ENCODE measurements around the gene RTP5.
"Not testable (repeated sequence)": the region's sequence is repeated elsewhere in the genome, so short reads cannot be mapped to it uniquely, and the experiment has no call there.

RTP5 gene

DNA sequence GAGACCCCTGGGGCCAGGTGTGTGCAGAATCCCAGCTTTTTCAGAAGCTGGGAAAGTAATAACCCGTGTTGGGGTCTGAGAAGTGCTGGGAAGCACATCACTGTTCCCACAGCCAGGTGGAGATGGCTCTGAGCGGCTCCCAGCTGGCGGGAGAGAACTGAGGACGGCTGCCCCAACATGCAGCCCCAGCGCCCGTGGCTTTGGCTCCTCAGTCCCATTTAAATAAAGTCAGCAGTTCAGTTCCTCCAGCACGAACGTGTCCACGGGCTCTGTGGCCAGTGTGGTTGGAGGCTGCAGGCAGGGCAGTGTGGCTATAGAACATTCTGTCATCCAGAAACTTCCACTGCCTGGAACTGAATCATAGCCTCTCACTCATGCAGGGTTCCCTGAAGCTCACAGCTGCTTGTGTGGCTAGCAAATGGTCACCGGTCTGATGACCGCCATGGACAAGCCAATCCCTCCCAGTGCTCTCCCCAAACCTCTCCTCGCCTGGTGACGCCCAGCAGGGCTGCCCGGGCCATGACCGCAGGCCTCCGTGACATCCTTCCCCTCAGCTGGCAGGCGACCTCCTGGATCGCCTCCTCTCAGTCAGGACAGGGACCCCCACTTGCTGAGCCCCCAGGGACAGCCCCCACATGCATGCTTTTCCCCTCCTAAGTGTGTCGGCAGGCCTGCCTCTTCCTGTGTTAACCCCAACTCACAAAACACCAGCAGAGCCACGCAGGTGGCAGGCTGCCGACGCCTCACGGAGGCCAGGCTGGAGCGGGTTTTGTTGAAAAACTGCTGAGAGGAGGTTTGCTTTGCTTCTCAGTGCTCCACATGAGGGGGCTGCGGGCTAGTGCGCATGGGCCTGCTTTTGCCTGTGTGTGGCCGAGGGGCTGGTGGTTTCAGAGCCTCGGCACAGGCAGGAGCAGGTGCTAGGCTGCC is 1.3 kb downstream of the RTP5 start:
- no peak for DNase-seq (ENCODE audit: low read depth in 2 of 2)

- DNase-seq (ENCODE audit: low read depth in 2 of 2) = no peak
These were observed 2.2 kb downstream of the RTP5 start for GRCh38 chr2:241871538-241872312.

DNA sequence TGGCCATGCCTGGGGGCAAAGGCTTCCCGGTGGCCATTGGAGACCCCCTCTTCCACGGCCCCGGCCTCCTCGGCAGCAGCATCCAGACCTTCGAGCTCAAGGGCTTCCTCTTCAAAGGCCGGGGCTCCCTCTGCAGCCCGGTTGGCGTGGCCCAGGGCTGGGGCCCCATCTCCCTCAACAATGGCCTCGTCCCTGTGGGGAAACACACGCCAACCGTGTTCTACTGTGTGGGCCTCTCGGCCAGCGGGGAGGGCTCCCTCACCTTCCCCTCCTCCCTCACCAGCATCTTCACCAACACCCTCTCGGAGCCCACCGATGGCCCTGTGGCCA is 2.7 kb downstream of the RTP5 start:
- DNase-seq (ENCODE audit: low read depth in 2 of 2) = no peak

- no peak for DNase-seq (ENCODE audit: low read depth in 2 of 2)
These were observed 3.7 kb downstream of the RTP5 start for GRCh38 chr2:241873081-241873802.

GRCh38 chr2:241873803-241874110 is 4.2 kb downstream of the RTP5 start:
- no peak for DNase-seq (ENCODE audit: low read depth in 2 of 2)

- no peak for DNase-seq (ENCODE audit: low read depth in 2 of 2)
These were observed 4.9 kb downstream of the RTP5 start for GRCh38 chr2:241874277-241874925.

GRCh38 chr2:241875754-241876527 is 6.4 kb downstream of the RTP5 start:
- not testable (repeated sequence) for DNase-seq (ENCODE audit: low read depth in 2 of 2)

DNA sequence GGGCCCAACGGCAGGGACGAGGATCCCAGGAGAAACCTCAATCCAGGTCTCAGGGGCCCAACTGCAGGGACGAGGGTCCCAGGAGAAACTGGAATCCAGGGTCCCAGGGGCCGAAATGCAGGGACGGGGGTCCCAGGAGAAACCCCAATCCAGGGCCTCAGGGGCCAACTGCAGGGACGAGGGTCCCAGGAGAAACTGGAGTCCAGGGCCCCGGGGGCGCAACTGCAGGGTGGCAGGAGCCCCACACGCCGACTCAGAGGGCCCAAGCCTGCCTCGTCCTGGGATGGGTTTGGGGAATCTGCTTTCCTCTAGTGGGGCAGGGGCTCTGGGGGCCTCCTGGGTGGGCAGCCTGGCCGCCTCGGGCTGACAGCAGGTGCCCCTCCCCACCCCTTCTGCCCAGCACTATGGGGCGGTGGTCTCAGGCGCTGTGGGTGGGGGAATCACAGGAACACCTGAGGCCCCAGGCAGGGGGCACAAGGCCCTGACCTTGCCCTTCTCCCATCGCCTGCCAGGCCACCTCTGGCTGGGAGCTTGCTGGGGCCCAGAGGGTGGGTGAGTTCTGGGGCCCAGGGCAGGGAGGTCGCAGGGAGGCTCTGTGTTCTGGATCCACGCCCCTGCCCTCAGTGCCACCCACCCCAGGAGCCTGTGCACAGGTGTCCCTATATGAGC is 7.1 kb downstream of the RTP5 start:
- DNase-seq (ENCODE audit: low read depth in 2 of 2) = no peak

DNA sequence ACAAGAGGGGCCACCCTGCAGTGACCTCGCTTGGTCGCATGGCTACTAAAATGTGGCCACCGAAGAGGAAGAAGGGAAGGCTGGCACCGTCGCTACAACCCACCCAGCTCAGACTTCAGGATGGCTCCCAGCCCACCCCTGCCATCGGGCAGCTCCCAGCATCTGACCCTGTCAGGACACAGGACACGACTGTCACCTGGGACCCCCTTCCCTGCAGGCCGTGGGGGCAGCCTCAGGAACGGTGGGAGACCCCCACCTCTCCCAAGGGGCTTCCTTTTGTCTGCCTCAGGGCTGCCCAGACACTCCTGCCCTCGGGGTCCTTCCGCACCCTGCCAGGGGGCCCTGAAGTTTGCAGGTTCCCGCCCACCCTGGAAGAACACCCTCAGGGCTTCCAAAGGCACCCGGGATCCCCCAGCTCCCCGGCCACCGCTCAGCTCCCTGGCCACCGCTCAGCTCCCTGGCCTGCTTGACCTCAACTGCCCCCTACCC is 7.7 kb downstream of the RTP5 start:
- DNase-seq (ENCODE audit: low read depth in 2 of 2) = no peak

- peak; percentile 43 to 64 for DNase-seq (ENCODE audit: low read depth in 2 of 2)
These were observed 8.8 kb downstream of the RTP5 start for GRCh38 chr2:241877989-241878970.

DNA sequence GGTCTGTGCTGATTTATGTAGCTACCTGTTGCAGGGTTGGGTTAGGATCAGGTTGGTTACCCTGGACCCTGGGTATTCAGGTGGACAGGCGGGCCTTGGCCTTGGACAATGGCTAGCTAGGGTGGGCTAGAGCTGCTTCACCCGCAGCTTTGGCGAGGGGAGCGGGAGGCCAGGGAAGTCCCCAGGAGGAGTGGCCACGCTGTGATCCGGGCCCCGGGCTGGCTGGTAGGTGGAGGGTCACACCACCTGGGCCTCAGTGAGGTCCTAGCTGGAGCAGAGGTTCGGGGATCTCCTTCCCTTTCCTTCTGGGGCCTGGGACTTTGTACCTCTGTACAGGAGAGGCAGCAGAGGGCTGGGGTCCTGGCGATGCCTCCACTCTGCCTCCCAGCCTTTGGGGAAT is 9.8 kb downstream of the RTP5 start:
- no peak for DNase-seq (ENCODE audit: low read depth in 2 of 2)

GRCh38 chr2:241880311-241881073 is 11.0 kb downstream of the RTP5 start:
- no peak for DNase-seq (ENCODE audit: low read depth in 2 of 2)

- DNase-seq (ENCODE audit: low read depth in 2 of 2) = peak in 1 of 2 donors; percentile 48
These were observed 12.6 kb downstream of the RTP5 start for GRCh38 chr2:241882091-241882625.

- DNase-seq (ENCODE audit: low read depth in 2 of 2) = no peak
These were observed 15.4 kb downstream of the RTP5 start for GRCh38 chr2:241884951-241885290.

DNA sequence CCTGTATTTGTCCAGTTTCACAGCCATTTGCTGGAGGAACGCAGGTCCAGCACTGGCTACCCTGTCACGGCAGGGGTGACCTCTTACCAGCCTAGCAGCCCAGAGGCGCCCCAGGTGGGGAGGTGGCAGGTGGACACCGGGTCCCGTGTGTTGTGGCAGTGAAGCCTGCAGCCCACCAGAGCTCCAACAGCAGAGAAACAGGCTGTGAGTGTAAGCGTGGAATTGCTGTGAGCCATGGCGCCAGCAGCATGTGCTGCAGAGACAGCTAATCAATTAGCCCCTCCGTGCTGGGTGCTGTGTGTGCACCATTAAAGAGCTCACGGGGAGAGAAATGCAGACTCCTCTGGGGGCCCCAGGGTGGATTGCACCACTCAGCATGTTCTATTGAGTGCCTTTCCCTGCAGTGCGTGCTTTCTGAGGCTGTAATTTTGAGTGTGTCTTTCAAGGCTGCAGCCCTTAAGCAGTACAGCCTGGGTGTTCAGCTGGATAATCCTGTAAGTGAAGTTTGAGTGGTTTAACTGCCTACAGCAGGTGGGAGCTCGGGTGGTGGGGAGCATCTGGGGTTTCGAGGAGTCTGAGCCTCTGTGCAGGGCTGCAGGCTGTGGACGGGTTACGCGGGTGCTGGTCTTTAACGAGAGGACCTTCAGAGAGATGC is 15.9 kb downstream of the RTP5 start:
- DNase-seq (ENCODE audit: low read depth in 2 of 2) = no peak

DNA sequence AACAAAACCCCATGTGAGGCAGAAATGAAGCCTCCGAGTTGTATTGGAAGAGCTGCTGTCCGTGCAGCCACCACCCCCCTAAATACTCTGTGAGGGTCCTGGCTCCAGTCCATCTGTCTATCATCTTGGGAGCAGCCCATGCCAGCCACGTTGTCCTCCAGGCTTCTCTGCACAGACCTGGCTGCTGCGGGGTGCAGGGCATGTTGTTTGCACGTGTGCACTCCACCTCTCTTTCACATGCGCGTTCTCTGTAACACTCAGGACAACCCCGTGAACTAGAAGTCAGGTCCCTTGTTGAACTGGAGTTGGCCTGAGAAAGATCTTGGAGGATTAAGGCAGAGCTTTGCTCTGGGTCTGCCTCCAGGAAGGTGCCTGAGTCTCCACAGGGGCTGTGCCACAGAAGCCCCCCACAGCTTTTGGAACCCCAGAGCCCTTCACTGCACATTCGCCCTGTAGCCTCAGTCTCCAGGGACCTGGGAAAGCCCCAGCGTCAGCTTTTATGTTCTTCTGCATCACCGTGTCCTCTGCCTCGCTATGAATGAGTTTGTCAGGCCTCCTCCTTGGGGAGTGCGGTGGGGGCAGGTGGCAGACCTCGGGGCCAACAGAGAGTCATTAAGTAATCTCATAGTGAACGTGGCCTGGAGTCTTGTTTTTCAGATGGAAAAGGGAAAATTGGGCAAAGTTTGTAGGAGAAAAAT is 16.6 kb downstream of the RTP5 start:
- no peak for DNase-seq (ENCODE audit: low read depth in 2 of 2)

- DNase-seq (ENCODE audit: low read depth in 2 of 2) = no peak
These were observed 17.4 kb downstream of the RTP5 start for GRCh38 chr2:241886840-241887447.

Measured in stimulated activated CD4-positive, alpha-beta T cell treated with anti-CD3 and anti-CD28 coated beads, Interleukin-1b, Interleukin-23, amount 100 ng/mL, for 1 hour (primary cell).